Upper lobe of left lung (tissue), 4 donors: ENCODE results near the gene RBFOX2.

Experiments used
- CTCF ChIP-seq, 6 experiments: fragments of 450-650 bp in 4 of 6; fragments of 200-600 bp in 2 of 6; sonication (generic) in 2 of 6; IDR thresholded peaks; one replicate each; pipeline ENCODE4 v1.5.1; 2016 to 2019; ENCODE audit warnings: antibody characterized with exemption in 6 of 6
- POLR2A ChIP-seq, 4 donors: fragments of 450-650 bp; IDR thresholded peaks; one replicate each; pipeline ENCODE4 v1.5.1; 2016 to 2017; ENCODE audit warnings: antibody characterized with exemption in 4 of 4, mild to moderate bottlenecking in 2 of 4
- POLR2AphosphoS5 ChIP-seq, 2 donors: sonication (generic); formaldehyde crosslinking; IDR thresholded peaks; one replicate each; pipeline ENCODE4 v1.5.1; 2017; ENCODE audit warnings: antibody characterized with exemption in 2 of 2

- TF ChIP-seq CTCF (IDR thresholded peaks at IDR 0.05) (no peak), POLR2A (IDR thresholded peaks at IDR 0.05) (no peak), POLR2AphosphoS5 (IDR thresholded peaks at IDR 0.05) (no peak)
Measured at GRCh38 chr22:35970616-35971455, 57.8 kb downstream of the RBFOX2 start.
